ENCODE measurements around the gene FAM219A. TPM values are rescaled to one million over a fixed set of nuclear protein-coding genes. Genes with fewer than 3 reads are reported as not detected.
A peak's percentile ranks its signal among the peaks of the same experiment; 100 is the strongest.

Gene FAM219A
- total RNA-seq, 1 donor from 2014 or later = 221 TPM

- no peak for DNase-seq
- Mint-ChIP-seq H3K27me3 (ENCODE audit: unreplicated experiment) (peaks cover 11% of the 10 kb centered on the region), H3K9me3 (ENCODE audit: unreplicated experiment) (peaks cover 16% of the 10 kb centered on the region), H3K27ac (ENCODE audit: unreplicated experiment) (no peak overlapping the region), H3K4me1 (ENCODE audit: low read depth, unreplicated experiment) (peaks cover 39% of the 10 kb centered on the region), H3K36me3 (ENCODE audit: unreplicated experiment) (no peaks in the 10 kb centered on the region), H3K4me3 (ENCODE audit: unreplicated experiment) (no peak overlapping the region)
- TF ChIP-seq CTCF (IDR thresholded peaks at IDR 0.05; ENCODE audit: partially characterized antibody, unreplicated experiment) = no peak
Observed at GRCh38 chr9:34493972-34494535, 35.7 kb upstream of the FAM219A start.

- peak overlapping the region; percentile 68 for H3K27ac Mint-ChIP-seq (ENCODE audit: unreplicated experiment)
Observed at GRCh38 chr9:34492051-34492450, 33.7 kb upstream of the FAM219A start.

GRCh38 chr9:34491596-34491995 lies 33.2 kb upstream of the FAM219A start:
- H3K4me3 Mint-ChIP-seq (ENCODE audit: unreplicated experiment) = peak overlapping the region; percentile 38
- no peak for TF ChIP-seq CTCF (IDR thresholded peaks at IDR 0.05; ENCODE audit: partially characterized antibody, unreplicated experiment)
- no peaks in the 10 kb centered on the region for H3K36me3 Mint-ChIP-seq (ENCODE audit: unreplicated experiment)
- peaks cover 21% of the 10 kb centered on the region for H3K4me1 Mint-ChIP-seq (ENCODE audit: low read depth, unreplicated experiment)
- no peak for DNase-seq
- peaks cover 4% of the 10 kb centered on the region for H3K27me3 Mint-ChIP-seq (ENCODE audit: unreplicated experiment)
- H3K27ac Mint-ChIP-seq (ENCODE audit: unreplicated experiment) = no peak overlapping the region
- H3K9me3 Mint-ChIP-seq (ENCODE audit: unreplicated experiment) = peaks cover 3% of the 10 kb centered on the region

More at GRCh38 chr9:34492051-34492450, 33.7 kb upstream of the FAM219A start:
- no peak for TF ChIP-seq CTCF (IDR thresholded peaks at IDR 0.05; ENCODE audit: partially characterized antibody, unreplicated experiment)
- Mint-ChIP-seq H3K9me3 (ENCODE audit: unreplicated experiment) (peaks cover 5% of the 10 kb centered on the region), H3K4me1 (ENCODE audit: low read depth, unreplicated experiment) (peaks cover 21% of the 10 kb centered on the region), H3K4me3 (ENCODE audit: unreplicated experiment) (no peak overlapping the region), H3K27me3 (ENCODE audit: unreplicated experiment) (peaks cover 4% of the 10 kb centered on the region), H3K36me3 (ENCODE audit: unreplicated experiment) (no peaks in the 10 kb centered on the region)
- DNase-seq = no peak

GRCh38 chr9:34490760-34491159 lies 32.4 kb upstream of the FAM219A start:
- Mint-ChIP-seq H3K9me3 (ENCODE audit: unreplicated experiment) (peaks cover 3% of the 10 kb centered on the region), H3K27me3 (ENCODE audit: unreplicated experiment) (peaks cover 4% of the 10 kb centered on the region), H3K36me3 (ENCODE audit: unreplicated experiment) (no peaks in the 10 kb centered on the region), H3K4me3 (ENCODE audit: unreplicated experiment) (no peak overlapping the region), H3K4me1 (ENCODE audit: low read depth, unreplicated experiment) (peaks cover 16% of the 10 kb centered on the region), H3K27ac (ENCODE audit: unreplicated experiment) (peak overlapping the region; percentile 31)
- no peak for DNase-seq
- no peak for TF ChIP-seq CTCF (IDR thresholded peaks at IDR 0.05; ENCODE audit: partially characterized antibody, unreplicated experiment)

GRCh38 chr9:34490360-34490759 lies 32.0 kb upstream of the FAM219A start:
- H3K27me3 Mint-ChIP-seq (ENCODE audit: unreplicated experiment) = peaks cover 4% of the 10 kb centered on the region
- no peak for DNase-seq
- H3K9me3 Mint-ChIP-seq (ENCODE audit: unreplicated experiment) = peaks cover 3% of the 10 kb centered on the region
- H3K27ac Mint-ChIP-seq (ENCODE audit: unreplicated experiment) = peak overlapping the region; percentile 31
- H3K36me3 Mint-ChIP-seq (ENCODE audit: unreplicated experiment) = no peaks in the 10 kb centered on the region
- peaks cover 16% of the 10 kb centered on the region for H3K4me1 Mint-ChIP-seq (ENCODE audit: low read depth, unreplicated experiment)
- no peak overlapping the region for H3K4me3 Mint-ChIP-seq (ENCODE audit: unreplicated experiment)
- no peak for TF ChIP-seq CTCF (IDR thresholded peaks at IDR 0.05; ENCODE audit: partially characterized antibody, unreplicated experiment)
